ENCODE data around the gene AADACL2.

Gene AADACL2

GRCh38 chr3:151726016-151726415 lies 7.7 kb upstream of the AADACL2 start:
- TF ChIP-seq GABPA (IDR thresholded peaks at IDR 0.05; ENCODE audit: low read depth) = no peak
- Histone ChIP-seq H3K27ac (replicated peaks) (no peak overlapping the region), H3K27me3 (ENCODE audit: insufficient read depth, poor library complexity, severe bottlenecking) (no peaks in the 10 kb centered on the region), H3K4me3 (replicated peaks; ENCODE audit: insufficient read depth, low read length) (no peak overlapping the region)
- DNase-seq (ENCODE audit: low read depth in 1 of 2, low spot score in 1 of 2) = no peak

- H3K4me3 ChIP-seq (replicated peaks; ENCODE audit: insufficient read depth, low read length) = no peak overlapping the region
- no peak for TF ChIP-seq SPI1 (IDR thresholded peaks at IDR 0.05; ENCODE audit: borderline replicate concordance, low read depth)
- TF ChIP-seq GABPA (IDR thresholded peaks at IDR 0.05; ENCODE audit: low read depth) = no peak
- no peak for TF ChIP-seq POLR2AphosphoS5 (IDR thresholded peaks at IDR 0.05; ENCODE audit: low read depth)
- no peak for TF ChIP-seq CTCF (IDR thresholded peaks at IDR 0.05; ENCODE audit: insufficient read depth, low read length)
- no peak for TF ChIP-seq REST (IDR thresholded peaks at IDR 0.05; ENCODE audit: insufficient replicate concordance, low read depth)
- no peaks in the 10 kb centered on the region for H3K27me3 ChIP-seq (ENCODE audit: insufficient read depth, poor library complexity, severe bottlenecking)
- H3K27ac ChIP-seq (replicated peaks) = no peak overlapping the region
- DNase-seq (ENCODE audit: low read depth in 1 of 2, low spot score in 1 of 2) = no peak
Observed at GRCh38 chr3:151732861-151733260, 866 bp upstream of the AADACL2 start.

GRCh38 chr3:151740581-151740980 lies 6.9 kb downstream of the AADACL2 start:
- no peak for TF ChIP-seq REST (IDR thresholded peaks at IDR 0.05; ENCODE audit: insufficient replicate concordance, low read depth)
- Histone ChIP-seq H3K4me3 (replicated peaks; ENCODE audit: insufficient read depth, low read length) (no peak overlapping the region), H3K27me3 (ENCODE audit: insufficient read depth, poor library complexity, severe bottlenecking) (no peaks in the 10 kb centered on the region), H3K27ac (replicated peaks) (no peak overlapping the region)
- no peak for DNase-seq (ENCODE audit: low read depth in 1 of 2, low spot score in 1 of 2)

GRCh38 chr3:151743855-151744254 lies 10.1 kb downstream of the AADACL2 start:
- DNase-seq (ENCODE audit: low read depth in 1 of 2, low spot score in 1 of 2) = no peak
- no peak for TF ChIP-seq SPI1 (IDR thresholded peaks at IDR 0.05; ENCODE audit: borderline replicate concordance, low read depth)

GRCh38 chr3:151750181-151750580 lies 16.5 kb downstream of the AADACL2 start:
- no peak for DNase-seq (ENCODE audit: low read depth in 1 of 2, low spot score in 1 of 2)
- no peaks in the 10 kb centered on the region for H3K27me3 ChIP-seq (ENCODE audit: insufficient read depth, poor library complexity, severe bottlenecking)
- TF ChIP-seq GABPA (IDR thresholded peaks at IDR 0.05; ENCODE audit: low read depth) = no peak
- TF ChIP-seq REST (IDR thresholded peaks at IDR 0.05; ENCODE audit: insufficient replicate concordance, low read depth) = no peak
- no peak for TF ChIP-seq POLR2AphosphoS5 (IDR thresholded peaks at IDR 0.05; ENCODE audit: low read depth)
- TF ChIP-seq SPI1 (IDR thresholded peaks at IDR 0.05; ENCODE audit: borderline replicate concordance, low read depth) = no peak
- no peak for TF ChIP-seq CTCF (IDR thresholded peaks at IDR 0.05; ENCODE audit: insufficient read depth, low read length)

More at GRCh38 chr3:151743855-151744254, 10.1 kb downstream of the AADACL2 start:
- H3K4me3 ChIP-seq (replicated peaks; ENCODE audit: insufficient read depth, low read length) = no peak overlapping the region
- H3K27ac ChIP-seq (replicated peaks) = no peak overlapping the region
- H3K27me3 ChIP-seq (ENCODE audit: insufficient read depth, poor library complexity, severe bottlenecking) = no peaks in the 10 kb centered on the region

More at GRCh38 chr3:151750181-151750580, 16.5 kb downstream of the AADACL2 start:
- Histone ChIP-seq H3K4me3 (replicated peaks; ENCODE audit: insufficient read depth, low read length) (no peak overlapping the region), H3K27ac (replicated peaks) (no peak overlapping the region)
